Endodermal cell (in vitro differentiated cells): ENCODE data around the gene ZNF445. TPM values are rescaled to one million over a fixed set of nuclear protein-coding genes. Genes with fewer than 3 reads are reported as not detected.
A peak's percentile ranks its signal among the peaks of the same experiment; 100 is the strongest.

Experiments used
- DNase-seq: peaks from one replicate; pipeline ENCODE4 v3.0.0-alpha.2; 2017
- H3K27ac ChIP-seq: 2 replicates; pipeline ENCODE4 v1.5.1; 2013; ENCODE audit warnings: mild to moderate bottlenecking, low read depth, low read length, moderate library complexity
- H3K27me3 ChIP-seq: 2 replicates; pipeline ENCODE4 v1.6.1; 2013; ENCODE audit warnings: mild to moderate bottlenecking, low read length, moderate library complexity; ENCODE audit not compliant: insufficient read depth, control insufficient read depth, poor library complexity, severe bottlenecking
- H3K36me3 ChIP-seq: 2 replicates; pipeline ENCODE4 v1.7.0; 2013; ENCODE audit warnings: mild to moderate bottlenecking, low read length, moderate library complexity; ENCODE audit not compliant: control insufficient read depth, insufficient read depth
- H3K4me1 ChIP-seq: one replicate; pipeline ENCODE4 v1.7.0; 2013; ENCODE audit warnings: low read length; ENCODE audit not compliant: control insufficient read depth, insufficient read depth
- H3K4me3 ChIP-seq: 2 replicates; pipeline ENCODE4 v1.5.1; 2013; ENCODE audit warnings: mild to moderate bottlenecking, low read length, moderate library complexity
- H3K9ac ChIP-seq: 2 replicates; pipeline ENCODE4 v1.6.1; 2013; ENCODE audit warnings: mild to moderate bottlenecking, low read length, moderate library complexity; ENCODE audit not compliant: poor library complexity, severe bottlenecking; ENCODE audit errors: extremely low read depth
- H3K9me3 ChIP-seq: 2 replicates; pipeline ENCODE4 v1.6.1; 2013; ENCODE audit warnings: mild to moderate bottlenecking, low read length, moderate library complexity; ENCODE audit not compliant: control insufficient read depth
- H3K27ac Mint-ChIP-seq: 2 replicates; pipeline ENCODE4 v1.8.0; 2020; ENCODE audit warnings: mixed read lengths
- H3K27me3 Mint-ChIP-seq: 2 replicates; pipeline ENCODE4 v1.8.0; 2021; ENCODE audit warnings: mild to moderate bottlenecking, mixed read lengths; ENCODE audit not compliant: insufficient read depth
- H3K36me3 Mint-ChIP-seq: 2 replicates; pipeline ENCODE4 v1.8.0; 2020; ENCODE audit warnings: low read depth, mixed read lengths
- H3K4me1 Mint-ChIP-seq: 2 replicates; pipeline ENCODE4 v1.8.0; 2020; ENCODE audit warnings: mixed read lengths
- H3K4me3 Mint-ChIP-seq: 2 replicates; pipeline ENCODE4 v1.8.0; 2020; ENCODE audit warnings: mild to moderate bottlenecking, moderate library complexity, mixed read lengths
- H3K9me3 Mint-ChIP-seq: 2 replicates; pipeline ENCODE4 v1.8.0; 2020; ENCODE audit warnings: mild to moderate bottlenecking, mixed read lengths
- CTCF ChIP-seq: fragments of 200-600 bp; sonication (generic); conservative IDR thresholded peaks from 2 replicates; pipeline ENCODE4 v1.5.0; 2021; ENCODE audit warnings: antibody characterized with exemption, mild to moderate bottlenecking
- WGBS, 2 experiments: methylation state at CpG; one replicate each; pipeline versions ENCODE4 v1.1.5 to v1.1.7; 2013; ENCODE audit warnings: missing lambda C conversion rate in 2 of 2, mixed read lengths in 1 of 2; ENCODE audit not compliant: insufficient coverage in 1 of 2, insufficient read length in 1 of 2; 5-methylcytosine and 5-hydroxymethylcytosine counted together
- total RNA-seq, 2 donors: library from RNA; stranded (reverse); fragmentation: NEBNext Ultra II Directional in 1 of 2; extraction: Animal tissue kit (Norgen Biotek cat#: 25700) in 1 of 2; gene quantifications; 2 replicates in 1 of 2; 3 replicates in 1 of 2; pipeline ENCODE4 v1.2.1, GENCODE V29; 2021

ZNF445 gene
- total RNA-seq, 2 donors from 2014 or later = 35.4 to 56.9 TPM

DNA sequence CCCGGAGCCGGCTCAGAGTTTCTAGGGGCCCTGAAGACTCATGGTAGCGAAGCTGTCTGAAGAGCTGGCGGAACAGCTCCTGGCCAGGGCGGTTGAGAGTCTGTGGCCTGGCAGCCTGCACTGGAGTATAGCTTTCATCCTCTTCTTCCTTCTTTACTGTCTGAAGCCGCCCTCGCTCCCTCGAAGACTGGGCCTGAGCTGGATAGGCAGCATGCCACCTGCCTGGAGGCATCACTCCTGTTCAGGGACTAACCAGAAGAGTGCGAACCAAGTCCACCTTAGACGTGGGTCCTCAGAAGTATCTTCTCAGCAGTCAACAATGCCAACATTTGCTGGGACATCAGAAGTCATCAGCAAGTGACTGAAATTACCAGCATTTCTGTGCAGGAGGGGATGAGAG is 22.2 kb downstream of the ZNF445 start:
- Mint-ChIP-seq H3K27me3 (no peaks in the 10 kb centered on the region), H3K36me3 (peaks cover 88% of the 10 kb centered on the region), H3K9me3 (peaks cover 10% of the 10 kb centered on the region), H3K27ac (no peak overlapping the region), H3K4me3 (no peak overlapping the region), H3K4me1 (no peaks in the 10 kb centered on the region)
- no peak overlapping the region for H3K27ac ChIP-seq
- no peaks in the 10 kb centered on the region for H3K27me3 ChIP-seq
- WGBS, 2 experiments = 95 to 98% methylated on average over 6 to 10 of the region's 10 CpGs
- no peaks in the 10 kb centered on the region for H3K4me1 ChIP-seq
- H3K4me3 ChIP-seq = no peak overlapping the region
- TF ChIP-seq CTCF = no peak
- no peak overlapping the region for H3K9ac ChIP-seq
- H3K9me3 ChIP-seq = peaks cover 5% of the 10 kb centered on the region
- peaks cover 61% of the 10 kb centered on the region for H3K36me3 ChIP-seq
- no peak for DNase-seq

DNA sequence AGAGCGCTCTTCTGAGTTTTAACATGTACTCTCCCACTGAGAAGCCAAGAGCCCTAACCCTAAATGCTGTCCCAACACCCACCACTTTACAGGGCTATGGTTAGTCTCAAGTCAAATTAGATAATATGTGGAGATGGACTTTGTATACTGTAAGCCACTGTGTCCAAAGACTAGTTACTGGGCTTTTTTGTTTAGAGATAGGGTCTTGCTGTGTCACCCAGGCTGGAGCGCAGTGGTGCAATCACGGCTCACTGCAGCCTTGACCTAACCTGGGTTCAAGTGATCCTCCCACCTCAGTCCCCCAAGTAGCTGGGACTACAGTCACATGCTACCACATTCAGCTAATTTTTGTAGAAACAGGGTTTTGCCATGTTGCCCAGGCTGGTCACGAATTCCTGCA is 23.2 kb downstream of the ZNF445 start:
- Histone ChIP-seq H3K9ac (no peak overlapping the region), H3K4me1 (no peaks in the 10 kb centered on the region), H3K4me3 (no peak overlapping the region), H3K27me3 (no peaks in the 10 kb centered on the region), H3K27ac (no peak overlapping the region), H3K36me3 (peaks cover 64% of the 10 kb centered on the region), H3K9me3 (no peaks in the 10 kb centered on the region)
- no peak overlapping the region for H3K27ac Mint-ChIP-seq
- 93 to 100% methylated on average over 3 to 4 of the region's 4 CpGs for WGBS, 2 experiments
- H3K9me3 Mint-ChIP-seq = peaks cover 3% of the 10 kb centered on the region
- no peaks in the 10 kb centered on the region for H3K4me1 Mint-ChIP-seq
- TF ChIP-seq CTCF = no peak
- no peak overlapping the region for H3K4me3 Mint-ChIP-seq
- DNase-seq = no peak
- peaks cover 88% of the 10 kb centered on the region for H3K36me3 Mint-ChIP-seq
- H3K27me3 Mint-ChIP-seq = no peaks in the 10 kb centered on the region

DNA sequence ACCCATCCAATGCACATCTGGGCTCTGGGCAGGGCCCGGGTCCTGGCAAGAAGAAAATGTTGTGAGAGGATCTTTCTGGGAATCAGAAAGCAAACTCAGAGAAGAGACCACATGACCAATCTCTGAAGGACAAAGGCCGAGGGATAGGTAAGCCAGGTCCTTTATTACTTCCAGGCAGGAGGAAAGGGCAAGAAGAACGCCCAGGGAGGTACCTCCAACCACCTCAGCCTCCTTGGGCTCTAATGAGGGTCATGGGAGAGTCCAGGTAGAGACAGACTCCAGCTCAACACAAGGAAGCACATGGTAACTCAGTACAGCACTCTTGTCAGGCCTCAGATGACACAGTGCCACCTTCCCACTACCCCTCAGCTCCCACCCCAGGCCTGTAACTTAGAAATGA is 26.0 kb downstream of the ZNF445 start:
- H3K27ac Mint-ChIP-seq = peak overlapping the region; percentile 7
- no peak for TF ChIP-seq CTCF
- Histone ChIP-seq H3K27me3 (no peaks in the 10 kb centered on the region), H3K9ac (no peak overlapping the region), H3K9me3 (peaks cover 17% of the 10 kb centered on the region), H3K4me1 (no peaks in the 10 kb centered on the region), H3K27ac (no peak overlapping the region), H3K36me3 (peaks cover 80% of the 10 kb centered on the region), H3K4me3 (no peak overlapping the region)
- DNase-seq = no peak
- no peak overlapping the region for H3K4me3 Mint-ChIP-seq
- peaks cover 31% of the 10 kb centered on the region for H3K9me3 Mint-ChIP-seq
- no peaks in the 10 kb centered on the region for H3K4me1 Mint-ChIP-seq
- 93 to 95% methylated on average over 2 to 3 of the region's 3 CpGs for WGBS, 2 experiments
- H3K27me3 Mint-ChIP-seq = no peaks in the 10 kb centered on the region
- H3K36me3 Mint-ChIP-seq = peaks cover 92% of the 10 kb centered on the region
